Measurements from ENCODE around the gene KRT6A. TPM values are rescaled to one million over a fixed set of nuclear protein-coding genes. Genes with fewer than 3 reads are reported as not detected.

KRT6A gene
- total RNA-seq, 1 donor from 2014 or later = not detected

GRCh38 chr12:52535574-52535973, 42.5 kb upstream of the KRT6A start:
- H3K9ac ChIP-seq = no peak overlapping the region
- H3K9me3 ChIP-seq (ENCODE audit: low read depth) = no peaks in the 10 kb centered on the region
- H3K27me3 Mint-ChIP-seq (ENCODE audit: insufficient read depth, low read depth) = peaks cover 9% of the 10 kb centered on the region
- peaks cover 7% of the 10 kb centered on the region for H3K4me1 Mint-ChIP-seq
- no peaks in the 10 kb centered on the region for H3K27me3 ChIP-seq
- no peaks in the 10 kb centered on the region for H4K20me1 ChIP-seq (ENCODE audit: low read depth)
- H3F3A ChIP-seq (ENCODE audit: low read depth) = no peaks in the 10 kb centered on the region
- no peak overlapping the region for H3K27ac Mint-ChIP-seq
- H3K4me2 ChIP-seq = no peak overlapping the region
- no peaks in the 10 kb centered on the region for H3K36me3 Mint-ChIP-seq
- no peaks in the 10 kb centered on the region for H3K4me1 ChIP-seq
- TF ChIP-seq CTCF (IDR thresholded peaks at IDR 0.05) (no peak), EZH2phosphoT487 (IDR thresholded peaks at IDR 0.05) (no peak), EZH2 (IDR thresholded peaks at IDR 0.05) (no peak)
- no peak overlapping the region for H2AFZ ChIP-seq (replicated peaks)
- no peaks in the 10 kb centered on the region for H3K79me2 ChIP-seq (ENCODE audit: low read depth)
- no peak for DNase-seq (ENCODE audit: low spot score)
- H3K36me3 ChIP-seq = no peaks in the 10 kb centered on the region
- no peaks in the 10 kb centered on the region for H3K9me3 Mint-ChIP-seq
- no peak overlapping the region for H3K4me3 ChIP-seq
- no peak overlapping the region for H3K27ac ChIP-seq
- H3K4me3 Mint-ChIP-seq = no peak overlapping the region

GRCh38 chr12:52534482-52534881, 41.4 kb upstream of the KRT6A start:
- no peaks in the 10 kb centered on the region for H3K36me3 ChIP-seq
- no peak overlapping the region for H3K4me2 ChIP-seq
- no peaks in the 10 kb centered on the region for H3K27me3 ChIP-seq
- Mint-ChIP-seq H3K36me3 (no peaks in the 10 kb centered on the region), H3K9me3 (no peaks in the 10 kb centered on the region), H3K4me1 (peaks cover 9% of the 10 kb centered on the region), H3K27ac (no peak overlapping the region), H3K27me3 (ENCODE audit: insufficient read depth, low read depth) (peaks cover 9% of the 10 kb centered on the region), H3K4me3 (no peak overlapping the region)
- no peak overlapping the region for H2AFZ ChIP-seq (replicated peaks)
- H3F3A ChIP-seq (ENCODE audit: low read depth) = no peaks in the 10 kb centered on the region
- H3K4me3 ChIP-seq = no peak overlapping the region
- no peak for DNase-seq (ENCODE audit: low spot score)
- no peak overlapping the region for H3K27ac ChIP-seq
- H4K20me1 ChIP-seq (ENCODE audit: low read depth) = no peaks in the 10 kb centered on the region
- no peaks in the 10 kb centered on the region for H3K4me1 ChIP-seq
- no peaks in the 10 kb centered on the region for H3K9me3 ChIP-seq (ENCODE audit: low read depth)
- no peaks in the 10 kb centered on the region for H3K79me2 ChIP-seq (ENCODE audit: low read depth)
- TF ChIP-seq CTCF (IDR thresholded peaks at IDR 0.05) (peak; percentile 26), EZH2phosphoT487 (IDR thresholded peaks at IDR 0.05) (no peak)
- no peak overlapping the region for H3K9ac ChIP-seq

GRCh38 chr12:52533686-52534470, 40.8 kb upstream of the KRT6A start:
- Histone ChIP-seq H3K4me2 (no peak overlapping the region), H3K4me1 (no peaks in the 10 kb centered on the region), H3K79me2 (ENCODE audit: low read depth) (no peaks in the 10 kb centered on the region), H2AFZ (replicated peaks) (no peak overlapping the region), H3F3A (ENCODE audit: low read depth) (no peaks in the 10 kb centered on the region), H3K4me3 (no peak overlapping the region), H3K27me3 (no peaks in the 10 kb centered on the region), H3K36me3 (no peaks in the 10 kb centered on the region), H3K9ac (no peak overlapping the region), H3K27ac (no peak overlapping the region), H4K20me1 (ENCODE audit: low read depth) (no peaks in the 10 kb centered on the region), H3K9me3 (ENCODE audit: low read depth) (no peaks in the 10 kb centered on the region)
- Mint-ChIP-seq H3K27me3 (ENCODE audit: insufficient read depth, low read depth) (peaks cover 8% of the 10 kb centered on the region), H3K4me3 (no peak overlapping the region), H3K9me3 (no peaks in the 10 kb centered on the region), H3K4me1 (peaks cover 4% of the 10 kb centered on the region), H3K36me3 (no peaks in the 10 kb centered on the region), H3K27ac (no peak overlapping the region)
- TF ChIP-seq EZH2 (IDR thresholded peaks at IDR 0.05) = no peak
- TF ChIP-seq EZH2phosphoT487 (IDR thresholded peaks at IDR 0.05) = no peak
- no peak for TF ChIP-seq CTCF (IDR thresholded peaks at IDR 0.05)
- DNase-seq (ENCODE audit: low spot score) = no peak

Data from neural progenitor cell (in vitro differentiated cells).